Lower lobe of right lung (tissue), 2 donors: ENCODE results near the gene PEX3. TPM values are rescaled to one million over a fixed set of nuclear protein-coding genes. Genes with fewer than 3 reads are reported as not detected.

Source experiments
- ATAC-seq, 2 donors: fragments of 200-7000 bp; cut with Tn5 transposase; one replicate each; pipeline ENCODE4 v1.9.1; 2020 to 2022; ENCODE audit warnings: mild to moderate bottlenecking in 2 of 2, moderate library complexity in 2 of 2
- DNase-seq: peaks from one replicate; pipeline ENCODE4 v3.0.0-alpha.2; 2020
- H3K27ac ChIP-seq: fragments of 200-600 bp; one replicate; pipeline ENCODE4 v1.8.0; 2022
- H3K27me3 ChIP-seq: fragments of 200-600 bp; one replicate; pipeline ENCODE4 v1.8.0; 2022; ENCODE audit warnings: low read depth
- H3K36me3 ChIP-seq: fragments of 200-600 bp; one replicate; pipeline ENCODE4 v1.8.0; 2022; ENCODE audit warnings: mild to moderate bottlenecking
- H3K4me1 ChIP-seq: fragments of 200-600 bp; one replicate; pipeline ENCODE4 v1.8.0; 2022
- H3K4me3 ChIP-seq: fragments of 200-600 bp; one replicate; pipeline ENCODE4 v1.8.0; 2022; ENCODE audit warnings: mild to moderate bottlenecking
- H3K9me3 ChIP-seq: fragments of 200-600 bp; one replicate; pipeline ENCODE4 v1.8.0; 2022
- CTCF ChIP-seq: fragments of 200-600 bp; IDR thresholded peaks from one replicate; pipeline ENCODE4 v1.8.0; 2022; ENCODE audit warnings: antibody characterized with exemption, mild to moderate bottlenecking
- intact Hi-C: fragments of 100-400 bp; cut with DNase I; formaldehyde crosslinking; loops from one replicate; pipeline ENCODE4 v1.11.0; 2022
- total RNA-seq: library from RNA; stranded (reverse); fragmentation: NEBNext Ultra II Directional; extraction: Animal tissue kit (Norgen Biotek cat#: 25700); gene quantifications from one replicate; pipeline ENCODE4 v1.2.1, GENCODE V29; 2021
- donor health status: DM: no; HTN: yes; CAD: no; lungs with severe emphysema.

PEX3 gene
- total RNA-seq, 1 donor from 2014 or later, result 14.7 TPM

GRCh38 chr6:143414769-143415168 lies 35.8 kb upstream of the PEX3 start:
- intact Hi-C loops, result no loop called here
- peak in 1 of 2 donors; percentile 73 for ATAC-seq
- TF ChIP-seq CTCF, result no peak

GRCh38 chr6:143419526-143419925 lies 31.1 kb upstream of the PEX3 start:
- Histone ChIP-seq H3K36me3 (no peaks in the 10 kb centered on the region), H3K4me1 (no peaks in the 10 kb centered on the region), H3K27me3 (no peaks in the 10 kb centered on the region), H3K27ac (no peak overlapping the region), H3K4me3 (no peak overlapping the region), H3K9me3 (no peaks in the 10 kb centered on the region)
- ATAC-seq (no peak), DNase-seq (no peak)
- TF ChIP-seq CTCF, result no peak
- intact Hi-C loops, result no loop called here

More at GRCh38 chr6:143414769-143415168, 35.8 kb upstream of the PEX3 start:
- no peak for DNase-seq
- Histone ChIP-seq H3K4me3 (no peak overlapping the region), H3K27me3 (no peaks in the 10 kb centered on the region), H3K27ac (no peak overlapping the region), H3K4me1 (no peaks in the 10 kb centered on the region), H3K9me3 (no peaks in the 10 kb centered on the region), H3K36me3 (no peaks in the 10 kb centered on the region)

GRCh38 chr6:143426026-143426425 lies 24.6 kb upstream of the PEX3 start:
- ATAC-seq (no peak), DNase-seq (no peak)
- no peak overlapping the region for H3K4me3 ChIP-seq
- no peak overlapping the region for H3K27ac ChIP-seq
- TF ChIP-seq CTCF, result no peak
- H3K9me3 ChIP-seq, result no peaks in the 10 kb centered on the region
- intact Hi-C loops, result no loop called here
- H3K27me3 ChIP-seq, result no peaks in the 10 kb centered on the region
- no peaks in the 10 kb centered on the region for H3K4me1 ChIP-seq
- H3K36me3 ChIP-seq, result no peaks in the 10 kb centered on the region

GRCh38 chr6:143427109-143427817 lies 23.3 kb upstream of the PEX3 start:
- TF ChIP-seq CTCF, result peak; percentile 95
- ATAC-seq (peak; percentile 95 to 97), DNase-seq (peak; percentile 77)
- Histone ChIP-seq H3K27ac (no peak overlapping the region), H3K36me3 (no peaks in the 10 kb centered on the region), H3K4me3 (no peak overlapping the region), H3K4me1 (no peaks in the 10 kb centered on the region), H3K9me3 (no peaks in the 10 kb centered on the region), H3K27me3 (no peaks in the 10 kb centered on the region)
- intact Hi-C loops, result no loop called here

- Histone ChIP-seq H3K27me3 (no peaks in the 10 kb centered on the region), H3K4me1 (no peaks in the 10 kb centered on the region), H3K9me3 (no peaks in the 10 kb centered on the region), H3K4me3 (no peak overlapping the region), H3K27ac (no peak overlapping the region), H3K36me3 (no peaks in the 10 kb centered on the region)
- ATAC-seq, result peak in 1 of 2 donors; percentile 18
- DNase-seq, result no peak
- TF ChIP-seq CTCF, result no peak
- intact Hi-C loops, result no loop called here
These were observed 20.6 kb upstream of the PEX3 start for GRCh38 chr6:143429970-143430369.
